Sigmoid colon (tissue), 7 donors: ENCODE results near the gene FGFBP3. TPM values are rescaled to one million over a fixed set of nuclear protein-coding genes. Genes with fewer than 3 reads are reported as not detected.

ENCODE experiments used
- DNase-seq: peaks from one replicate; pipeline ENCODE4 v3.0.0-alpha.2; 2019
- H3K27ac ChIP-seq, 4 donors: fragments of 200-600 bp; sonication (generic); one replicate each; pipeline ENCODE4 v1.5.1; 2016 to 2019; ENCODE audit warnings: mild to moderate bottlenecking in 1 of 4
- H3K27me3 ChIP-seq, 3 donors: fragments of 200-600 bp; sonication (generic); one replicate each; pipeline ENCODE4 v1.5.1; 2019; ENCODE audit warnings: mild to moderate bottlenecking in 1 of 3
- H3K36me3 ChIP-seq, 4 donors: fragments of 200-600 bp; sonication (generic); one replicate each; pipeline ENCODE4 v1.5.1; 2016 to 2019
- H3K4me1 ChIP-seq, 4 donors: fragments of 200-600 bp; sonication (generic); one replicate each; pipeline ENCODE4 v1.5.1; 2017 to 2019
- H3K4me3 ChIP-seq, 4 donors: fragments of 200-600 bp; sonication (generic); one replicate each; pipeline ENCODE4 v1.5.1; 2017 to 2019; ENCODE audit warnings: mild to moderate bottlenecking in 2 of 4, moderate library complexity in 1 of 4
- H3K9me3 ChIP-seq, 4 donors: fragments of 200-600 bp in 3 of 4; sonication (generic) in 3 of 4; one replicate each; pipeline versions ENCODE4 v1.5.1 to v1.6.1; 2013 to 2019
- CTCF ChIP-seq, 4 experiments: fragments of 450-650 bp in 3 of 4; fragments of 200-600 bp in 1 of 4; IDR thresholded peaks; one replicate each; pipeline ENCODE4 v1.5.1; 2016 to 2019; ENCODE audit warnings: antibody characterized with exemption in 4 of 4, mild to moderate bottlenecking in 3 of 4, moderate library complexity in 2 of 4
- EP300 ChIP-seq, 4 donors: sonication (generic); formaldehyde crosslinking; IDR thresholded peaks; one replicate each; pipeline ENCODE4 v1.6.1; 2017; ENCODE audit warnings: antibody characterized with exemption in 4 of 4
- POLR2A ChIP-seq, 2 donors: fragments of 450-650 bp; IDR thresholded peaks; one replicate each; pipeline ENCODE4 v1.6.1; 2016; ENCODE audit warnings: antibody characterized with exemption in 2 of 2, mild to moderate bottlenecking in 2 of 2, moderate library complexity in 2 of 2
- POLR2AphosphoS5 ChIP-seq, 4 donors: sonication (generic); formaldehyde crosslinking; IDR thresholded peaks; one replicate each; pipeline ENCODE4 v1.6.1; 2017; ENCODE audit warnings: antibody characterized with exemption in 4 of 4
- WGBS, 2 donors: extraction: QIAGEN DNeasy Blood & Tissue Kit; methylation state at CpG; one replicate each; pipeline ENCODE4 v1.1.7; 2013; 5-methylcytosine and 5-hydroxymethylcytosine counted together
- intact Hi-C: fragments of 100-400 bp; cut with DNase I; formaldehyde crosslinking; loops from one replicate; pipeline ENCODE4 v1.15.1; 2023
- polyA plus RNA-seq, 3 donors: library from polyadenylated mRNA; stranded (reverse); fragments of 200-250 nt; gene quantifications; one replicate each; pipeline ENCODE4 v1.2.3, GENCODE V29; 2013
- total RNA-seq, 4 donors: library from RNA; depleted of rRNA; stranded (reverse); fragments of >200 nt; gene quantifications; one replicate each; pipeline ENCODE4 v1.1.0, GENCODE V29; 2016
- donor health status: healthy with polysubstance abuse.
- donor health status: Bipolar disorder and iron deficiency.
- donor health status: healthy.

FGFBP3 gene
- total and polyA plus RNA-seq, 7 donors, result 0.16 to 1.2 (median 0.65) TPM; not detected in 1

- no peaks in the 10 kb centered on the region for H3K27me3 ChIP-seq
- no peak overlapping the region for H3K4me3 ChIP-seq
- H3K36me3 ChIP-seq, result no peaks in the 10 kb centered on the region
- DNase-seq, result no peak
- no peaks in the 10 kb centered on the region for H3K4me1 ChIP-seq
- intact Hi-C loops, result no loop called here
- WGBS, 2 donors, result 88 to 97% methylated on average over 1 of the region's 1 CpG
- TF ChIP-seq EP300 (IDR thresholded peaks at IDR 0.05), result no peak
- TF ChIP-seq POLR2A (IDR thresholded peaks at IDR 0.05), result no peak
- TF ChIP-seq CTCF (IDR thresholded peaks at IDR 0.05), result no peak
- no peak for TF ChIP-seq POLR2AphosphoS5 (IDR thresholded peaks at IDR 0.05)
- no peaks in the 10 kb centered on the region for H3K9me3 ChIP-seq
- H3K27ac ChIP-seq, result no peak overlapping the region
These were observed 33.5 kb downstream of the FGFBP3 start for GRCh38 chr10:91875779-91876178.

- Histone ChIP-seq H3K4me3 (no peak overlapping the region), H3K36me3 (no peaks in the 10 kb centered on the region), H3K9me3 (no peaks in the 10 kb centered on the region), H3K27ac (no peak overlapping the region), H3K4me1 (no peaks in the 10 kb centered on the region), H3K27me3 (no peaks in the 10 kb centered on the region)
- no peak for DNase-seq
- TF ChIP-seq POLR2AphosphoS5 (IDR thresholded peaks at IDR 0.05) (no peak), POLR2A (IDR thresholded peaks at IDR 0.05) (no peak), CTCF (IDR thresholded peaks at IDR 0.05) (no peak), EP300 (IDR thresholded peaks at IDR 0.05) (no peak)
- WGBS, 2 donors, result 98% methylated on average over 2 of the region's 2 CpGs
- intact Hi-C loops, result no loop called here
These were observed 34.1 kb downstream of the FGFBP3 start for GRCh38 chr10:91875156-91875555.

- WGBS, 2 donors, result 93% methylated on average over 2 of the region's 2 CpGs
- no peak overlapping the region for H3K4me3 ChIP-seq
- no peak for DNase-seq
These were observed 43.7 kb downstream of the FGFBP3 start for GRCh38 chr10:91865562-91866081.

GRCh38 chr10:91864744-91865143, 44.5 kb downstream of the FGFBP3 start:
- no peak overlapping the region for H3K27ac ChIP-seq

More at GRCh38 chr10:91865562-91866081, 43.7 kb downstream of the FGFBP3 start:
- no peak overlapping the region for H3K27ac ChIP-seq
- H3K36me3 ChIP-seq, result peaks cover 0 to 39% (median 13%) of the 10 kb centered on the region in 4 donors
- TF ChIP-seq CTCF (IDR thresholded peaks at IDR 0.05), result no peak
- no peak for TF ChIP-seq POLR2A (IDR thresholded peaks at IDR 0.05)
- TF ChIP-seq POLR2AphosphoS5 (IDR thresholded peaks at IDR 0.05), result no peak
- TF ChIP-seq EP300 (IDR thresholded peaks at IDR 0.05), result no peak
- H3K9me3 ChIP-seq, result no peaks in the 10 kb centered on the region
- intact Hi-C loops, result no loop called here
- H3K4me1 ChIP-seq, result no peaks in the 10 kb centered on the region
- H3K27me3 ChIP-seq, result no peaks in the 10 kb centered on the region

More at GRCh38 chr10:91864744-91865143, 44.5 kb downstream of the FGFBP3 start:
- Histone ChIP-seq H3K36me3 (peaks cover 0 to 48% (median 21%) of the 10 kb centered on the region in 4 donors), H3K4me3 (no peak overlapping the region), H3K4me1 (no peaks in the 10 kb centered on the region), H3K27me3 (no peaks in the 10 kb centered on the region), H3K9me3 (no peaks in the 10 kb centered on the region)
- no peak for DNase-seq
- TF ChIP-seq POLR2A (IDR thresholded peaks at IDR 0.05) (no peak), POLR2AphosphoS5 (IDR thresholded peaks at IDR 0.05) (no peak), CTCF (IDR thresholded peaks at IDR 0.05) (no peak)
- 70 to 76% methylated on average over 2 of the region's 2 CpGs for WGBS, 2 donors
- intact Hi-C loops, result no loop called here
